GM12878 (cell line): ENCODE results near the gene NCAPD3. TPM values are rescaled to one million over a fixed set of nuclear protein-coding genes. Genes with fewer than 3 reads are reported as not detected.
A peak's percentile ranks its signal among the peaks of the same experiment; 100 is the strongest.

Source experiments
- BCL3 ChIP-seq: IDR thresholded peaks from 2 replicates; pipeline ENCODE4 v1.6.1; 2011; ENCODE audit warnings: borderline replicate concordance, low read depth, mild to moderate bottlenecking, moderate library complexity, low read length; ENCODE audit not compliant: insufficient read depth, poor library complexity, severe bottlenecking
- CBX3 ChIP-seq: fragments of 200-600 bp; sonication (generic); IDR thresholded peaks from 2 replicates; pipeline ENCODE4 v1.6.1; 2016; ENCODE audit warnings: low read depth, borderline replicate concordance
- HSF1 ChIP-seq: fragments of 150-350 bp; IDR thresholded peaks from 2 replicates; pipeline ENCODE4 v1.6.1; 2014; ENCODE audit warnings: mild to moderate bottlenecking, low read depth, low read length
- MLLT1 ChIP-seq: fragments of 450-650 bp; IDR thresholded peaks from 2 replicates; pipeline ENCODE4 v1.6.1; 2016; ENCODE audit warnings: mild to moderate bottlenecking
- POLR2AphosphoS2 ChIP-seq: IDR thresholded peaks from 2 replicates; pipeline ENCODE4 v1.6.1; 2011; ENCODE audit warnings: low read depth, mild to moderate bottlenecking, low read length, improper control_type of control experiment, moderate library complexity
- RAD51 ChIP-seq: fragments of 450-650 bp; IDR thresholded peaks from 2 replicates; pipeline ENCODE4 v1.6.1; 2016; ENCODE audit warnings: moderate library complexity, mild to moderate bottlenecking, inconsistent platforms
- RBBP5 ChIP-seq: fragments of 200-600 bp; sonication (generic); conservative IDR thresholded peaks from 2 replicates; pipeline ENCODE4 v1.6.1; 2016
- SREBF1 ChIP-seq: IDR thresholded peaks from 2 replicates; pipeline ENCODE4 v1.6.1; 2012; ENCODE audit warnings: mild to moderate bottlenecking, low read length
- STAT3 ChIP-seq: IDR thresholded peaks from 2 replicates; pipeline ENCODE4 v1.6.1; 2011; ENCODE audit warnings: low read depth, low read length, improper control_type of control experiment
- polyA plus RNA-seq, 11 experiments: library from polyadenylated mRNA; depleted of rRNA in 4 of 11; unstranded in 6 of 11; stranded (reverse) in 5 of 11; fragments of >200 nt; fragmentation: Nextera tagmentation in 4 of 11; fragmentation: Illumina TruSeq in 1 of 11; extraction: Ambion mirVana in 4 of 11; extraction: Trizol in 1 of 11; gene quantifications; 1 replicate in 1 of 11; 2 replicates in 10 of 11; pipeline versions ENCODE4 v1.2.1 to v1.2.3, GENCODE V29; 2011 to 2016; ENCODE audit warnings: inconsistent platforms in 2 of 11, missing spikeins in 2 of 11, low read depth in 1 of 11
- total RNA-seq, 4 experiments: library from RNA; depleted of rRNA in 3 of 4; stranded (reverse); fragments of >200 nt in 3 of 4; fragmentation: Illumina TruSeq in 1 of 4; extraction: Trizol in 1 of 4; gene quantifications; 2 replicates each; pipeline versions ENCODE4 v1.2.1 to v1.2.3, GENCODE V29; 2013 to 2021
- TF ChIP-seq, protein P1 (sequence below): IDR thresholded peaks from 2 replicates; pipeline ENCODE4 v1.6.1; 2012; ENCODE audit warnings: low read depth, low read length, improper control_type of control experiment
- TF ChIP-seq, protein P2 (sequence below): fragments of 450-650 bp; IDR thresholded peaks from 2 replicates; pipeline ENCODE4 v1.6.1; 2017; ENCODE audit warnings: mild to moderate bottlenecking, low read depth, inconsistent platforms; ENCODE audit not compliant: poor library complexity, severe bottlenecking

Gene NCAPD3
- total and polyA plus RNA-seq, 10 of the 15 experiments (the other 5 are each of a cell fraction or from before 2014, with no cell fraction given) = 14.9 to 58.2 (median 48.2) TPM

DNA sequence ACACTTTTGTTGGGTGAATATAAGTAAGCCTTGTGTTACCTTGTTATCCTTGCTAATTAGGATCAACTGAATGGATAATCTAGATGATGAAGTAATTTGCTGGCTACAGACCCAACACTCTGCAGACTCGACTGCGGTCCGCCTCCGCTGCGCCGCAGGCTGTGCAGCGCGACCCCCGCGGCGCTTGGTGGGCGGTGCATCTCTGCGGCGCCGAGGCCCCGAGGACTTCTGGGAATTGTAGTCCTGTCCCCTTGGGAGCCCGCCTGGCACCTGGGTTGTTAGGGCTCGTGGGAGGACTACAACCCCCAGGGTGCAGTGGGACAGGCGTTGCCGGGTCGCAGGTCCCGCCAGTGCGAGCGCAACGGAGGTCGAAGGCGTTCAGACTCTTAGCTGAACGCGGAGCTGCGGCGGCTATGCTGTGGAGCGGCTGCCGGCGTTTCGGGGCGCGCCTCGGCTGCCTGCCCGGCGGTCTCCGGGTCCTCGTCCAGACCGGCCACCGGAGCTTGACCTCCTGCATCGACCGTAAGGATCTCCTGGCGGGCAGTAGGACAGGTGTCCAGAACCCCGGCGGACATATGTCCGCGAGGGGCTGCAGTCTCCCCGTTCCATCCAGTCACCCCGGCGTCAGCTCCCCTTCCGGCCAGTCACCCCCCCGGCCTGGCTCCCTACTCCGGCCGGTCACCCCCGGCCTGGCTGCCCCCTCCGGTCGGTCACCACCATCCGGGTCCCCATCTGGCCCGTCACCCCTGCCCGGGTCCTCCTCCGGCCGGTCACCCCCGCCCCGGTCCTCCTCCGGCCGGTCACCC, 29.6 kb upstream of the NCAPD3 start, which contains the start of the genes ACAD8 and THYN1 (continued):
- TF ChIP-seq, protein P1, sequence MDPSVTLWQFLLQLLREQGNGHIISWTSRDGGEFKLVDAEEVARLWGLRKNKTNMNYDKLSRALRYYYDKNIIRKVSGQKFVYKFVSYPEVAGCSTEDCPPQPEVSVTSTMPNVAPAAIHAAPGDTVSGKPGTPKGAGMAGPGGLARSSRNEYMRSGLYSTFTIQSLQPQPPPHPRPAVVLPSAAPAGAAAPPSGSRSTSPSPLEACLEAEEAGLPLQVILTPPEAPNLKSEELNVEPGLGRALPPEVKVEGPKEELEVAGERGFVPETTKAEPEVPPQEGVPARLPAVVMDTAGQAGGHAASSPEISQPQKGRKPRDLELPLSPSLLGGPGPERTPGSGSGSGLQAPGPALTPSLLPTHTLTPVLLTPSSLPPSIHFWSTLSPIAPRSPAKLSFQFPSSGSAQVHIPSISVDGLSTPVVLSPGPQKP = 0 out of 2 replicates have a peak, but pooled peaks have one; percentile 40
- TF ChIP-seq POLR2AphosphoS2 (peak; percentile 70; the same call in 1 of the 2 replicates), RAD51 (no peak), CBX3 (no peak), STAT3 (no peak), RBBP5 (no peak), HSF1 (no peak), SREBF1 (peak; percentile 90), BCL3 (no peak), MLLT1 (no peak)
- TF ChIP-seq, protein P2, sequence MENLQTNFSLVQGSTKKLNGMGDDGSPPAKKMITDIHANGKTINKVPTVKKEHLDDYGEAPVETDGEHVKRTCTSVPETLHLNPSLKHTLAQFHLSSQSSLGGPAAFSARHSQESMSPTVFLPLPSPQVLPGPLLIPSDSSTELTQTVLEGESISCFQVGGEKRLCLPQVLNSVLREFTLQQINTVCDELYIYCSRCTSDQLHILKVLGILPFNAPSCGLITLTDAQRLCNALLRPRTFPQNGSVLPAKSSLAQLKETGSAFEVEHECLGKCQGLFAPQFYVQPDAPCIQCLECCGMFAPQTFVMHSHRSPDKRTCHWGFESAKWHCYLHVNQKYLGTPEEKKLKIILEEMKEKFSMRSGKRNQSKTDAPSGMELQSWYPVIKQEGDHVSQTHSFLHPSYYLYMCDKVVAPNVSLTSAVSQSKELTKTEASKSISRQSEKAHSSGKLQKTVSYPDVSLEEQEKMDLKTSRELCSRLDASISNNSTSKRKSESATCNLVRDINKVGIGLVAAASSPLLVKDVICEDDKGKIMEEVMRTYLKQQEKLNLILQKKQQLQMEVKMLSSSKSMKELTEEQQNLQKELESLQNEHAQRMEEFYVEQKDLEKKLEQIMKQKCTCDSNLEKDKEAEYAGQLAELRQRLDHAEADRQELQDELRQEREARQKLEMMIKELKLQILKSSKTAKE = no peak
